COLO829 (cell line): ENCODE data around the gene RASAL2.
"Not testable (repeated sequence)": the region's sequence is repeated elsewhere in the genome, so short reads cannot be mapped to it uniquely, and the experiment has no call there.

Source experiments
- DNase-seq: peaks from one replicate; pipeline ENCODE4 v3.0.0; 2012; ENCODE audit warnings: low spot score

The RASAL2 gene

DNA sequence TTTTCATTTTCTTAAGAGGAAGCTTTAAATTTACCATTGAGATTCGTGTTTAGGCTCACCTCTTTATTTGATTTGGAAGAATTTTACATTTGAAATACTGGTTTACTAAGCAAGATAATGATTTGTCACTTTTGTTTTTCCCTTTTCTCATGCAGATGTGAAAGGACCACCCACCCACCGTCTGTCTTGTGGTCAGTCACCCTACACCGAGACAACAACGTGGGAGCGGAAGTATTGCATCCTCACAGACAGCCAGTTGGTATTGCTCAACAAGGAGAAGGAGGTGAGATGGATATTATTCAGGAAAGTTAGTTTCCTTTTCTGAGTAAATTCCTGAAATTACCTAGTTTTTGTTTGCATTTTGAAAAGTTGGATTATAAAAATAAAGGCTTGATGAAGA is 189.5 kb downstream of the RASAL2 start:
- DNase-seq, result no peak

DNA sequence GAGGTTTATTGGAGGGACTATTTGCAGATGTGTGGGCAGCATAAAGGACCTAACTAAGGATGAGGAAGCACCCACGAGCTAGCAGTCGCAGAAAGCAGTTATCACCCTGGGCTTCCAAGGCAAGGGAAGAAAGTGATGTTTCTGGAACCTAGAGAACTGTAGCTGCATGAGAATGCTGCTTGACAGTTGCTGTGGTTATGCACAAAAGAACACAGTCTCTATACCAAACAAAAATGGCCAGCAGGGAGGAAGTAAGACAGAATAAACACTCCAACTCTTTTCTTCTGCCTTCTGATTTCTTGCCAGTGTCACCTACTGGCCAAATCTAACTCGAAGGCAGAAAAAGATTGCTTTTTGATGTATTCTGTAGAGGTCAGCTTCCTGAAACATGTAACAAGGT is 190.2 kb downstream of the RASAL2 start:
- no peak for DNase-seq

DNA sequence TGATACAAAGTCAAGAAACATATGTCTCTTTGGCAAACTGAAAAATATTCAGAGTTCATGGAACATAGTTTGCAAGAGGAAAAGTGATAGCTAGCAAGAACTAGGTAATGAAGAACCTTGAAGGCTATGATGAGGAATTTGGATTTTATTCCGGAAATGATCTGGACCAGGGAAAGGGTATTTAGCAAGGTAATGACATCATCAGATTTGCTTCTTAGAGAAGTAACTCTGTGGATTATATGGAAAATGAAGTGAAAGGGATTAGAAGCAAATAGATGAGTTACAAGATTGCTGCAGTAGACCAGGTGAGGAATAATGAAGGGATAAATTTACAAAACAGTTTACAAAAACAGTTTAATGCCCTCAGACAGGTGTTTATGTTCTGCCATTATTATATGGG is 197.3 kb downstream of the RASAL2 start:
- DNase-seq, result no peak

- no peak for DNase-seq
These were observed 200.8 kb downstream of the RASAL2 start for GRCh38 chr1:178294654-178295053.

- no peak for DNase-seq
These were observed 206.4 kb downstream of the RASAL2 start for GRCh38 chr1:178300352-178300699.

DNA sequence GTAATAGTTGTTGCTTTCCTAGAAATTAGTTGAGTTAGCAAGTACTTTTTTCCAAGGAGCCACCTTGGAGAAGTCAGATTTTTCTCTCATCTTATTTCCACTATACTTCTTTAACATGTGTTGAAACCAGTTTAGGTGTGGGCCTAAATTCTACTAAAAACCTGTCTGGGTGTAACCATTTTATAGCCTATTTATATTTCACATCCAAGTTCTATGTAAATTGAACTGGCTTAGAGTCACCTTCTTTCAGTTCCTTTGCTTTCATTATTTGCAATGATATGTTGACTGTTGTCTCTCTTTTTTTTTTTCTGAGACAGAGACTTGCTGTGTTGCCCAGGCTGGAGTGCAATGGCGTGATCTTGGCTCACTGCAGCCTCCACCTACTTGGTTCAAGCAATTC is 207.2 kb downstream of the RASAL2 start:
- DNase-seq, result no peak

DNA sequence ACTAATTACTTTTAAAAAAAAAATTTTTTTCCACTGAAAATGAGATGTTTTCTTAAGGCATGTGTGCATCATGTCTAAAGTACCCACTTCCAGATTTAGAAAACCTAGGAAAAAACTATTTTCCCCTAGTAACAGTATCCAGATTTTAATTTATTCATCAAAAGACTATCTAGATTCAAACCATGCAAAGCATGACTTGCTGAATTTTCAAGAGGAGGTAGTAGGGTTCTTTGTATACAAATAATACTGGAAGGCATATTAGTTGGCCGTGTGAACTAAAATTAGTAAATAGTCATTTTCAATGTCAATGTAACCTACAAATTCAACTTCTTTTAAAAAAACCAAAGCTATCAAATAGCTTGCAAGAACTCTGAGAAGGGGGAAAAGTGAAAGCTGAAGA is 213.4 kb downstream of the RASAL2 start:
- DNase-seq, result no peak

GRCh38 chr1:178308438-178308837 is 214.5 kb downstream of the RASAL2 start:
- no peak for DNase-seq

DNA sequence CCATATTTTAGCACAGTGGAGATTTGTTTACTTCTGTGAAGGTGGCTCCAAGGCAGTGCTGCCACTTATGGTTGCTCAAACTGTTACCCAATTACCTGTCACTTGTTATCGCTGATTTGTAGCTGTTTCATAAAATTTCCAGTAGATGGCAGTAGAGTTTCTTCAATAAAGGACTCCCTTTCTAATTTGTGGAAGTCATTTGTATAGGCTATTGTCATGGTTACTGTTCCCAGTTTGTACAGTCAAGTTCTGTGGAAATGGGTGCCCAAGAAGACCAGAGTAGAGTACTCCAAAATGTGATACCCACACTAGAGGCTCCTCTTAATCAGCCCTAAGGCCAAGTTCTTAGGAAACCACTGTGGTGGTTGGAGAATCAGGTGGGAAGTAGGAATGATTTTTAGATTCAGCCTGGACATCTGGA is 216.8 kb downstream of the RASAL2 start:
- DNase-seq, result peak; percentile 83

GRCh38 chr1:178311164-178311563 is 217.3 kb downstream of the RASAL2 start:
- no peak for DNase-seq

GRCh38 chr1:178320280-178320982 is 226.5 kb downstream of the RASAL2 start:
- DNase-seq, result not testable (repeated sequence)

- no peak for DNase-seq
These were observed 229.2 kb downstream of the RASAL2 start for GRCh38 chr1:178323067-178323466.

DNA sequence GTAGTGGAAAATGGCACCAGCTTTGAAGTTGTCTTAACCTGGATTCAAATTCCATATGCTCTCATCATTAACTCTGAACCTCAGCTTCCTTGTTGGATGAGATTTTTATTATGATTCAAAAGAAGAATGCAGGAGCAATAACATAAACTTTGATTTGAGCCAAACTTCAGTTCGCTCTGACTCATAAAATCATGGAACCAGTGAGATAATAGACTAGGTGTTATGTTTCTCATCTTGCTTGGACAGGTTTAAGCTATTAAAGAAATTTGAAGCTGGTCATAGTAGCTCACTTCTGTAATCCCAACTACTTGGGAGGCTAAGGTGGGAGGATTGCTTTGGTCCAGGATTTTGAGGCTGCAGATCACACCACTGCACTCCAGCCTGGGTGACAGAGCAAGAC is 230.1 kb downstream of the RASAL2 start:
- DNase-seq, result no peak

- no peak for DNase-seq
These were observed 234.8 kb downstream of the RASAL2 start for GRCh38 chr1:178328728-178329127.

GRCh38 chr1:178330153-178330552 is 236.2 kb downstream of the RASAL2 start:
- no peak for DNase-seq

DNA sequence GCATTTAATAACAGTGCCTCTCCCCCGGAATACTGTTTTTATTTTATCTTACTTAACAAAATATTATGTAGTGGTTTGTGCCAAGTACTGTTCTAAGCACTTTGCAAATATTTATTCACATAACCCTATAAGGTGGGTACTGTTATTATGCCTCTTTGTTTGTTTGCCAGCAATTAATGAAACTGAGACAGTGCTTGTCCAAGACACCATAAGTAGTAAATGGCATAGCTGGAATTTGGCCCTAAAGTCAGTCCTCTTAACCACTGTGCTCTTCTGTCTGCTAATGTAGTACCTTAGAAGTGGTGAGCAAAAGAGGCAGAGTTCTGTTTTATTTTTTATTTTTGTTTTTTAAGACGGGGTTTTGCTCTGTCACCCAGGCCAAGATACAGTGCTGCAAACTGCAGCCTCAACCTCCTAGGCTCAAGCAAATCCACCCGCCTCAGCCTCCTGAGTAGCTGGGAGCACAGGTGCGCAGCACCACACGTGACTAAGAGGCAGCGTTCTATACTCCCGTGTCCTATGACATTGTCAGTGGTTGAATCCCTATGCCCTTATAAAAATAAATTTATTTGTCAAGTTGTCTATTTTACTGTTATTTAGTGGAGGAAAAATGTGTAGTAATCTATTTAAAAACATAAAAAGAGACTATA is 237.1 kb downstream of the RASAL2 start:
- DNase-seq, result no peak

- DNase-seq, result no peak
These were observed 241.5 kb downstream of the RASAL2 start for GRCh38 chr1:178335426-178335825.

DNA sequence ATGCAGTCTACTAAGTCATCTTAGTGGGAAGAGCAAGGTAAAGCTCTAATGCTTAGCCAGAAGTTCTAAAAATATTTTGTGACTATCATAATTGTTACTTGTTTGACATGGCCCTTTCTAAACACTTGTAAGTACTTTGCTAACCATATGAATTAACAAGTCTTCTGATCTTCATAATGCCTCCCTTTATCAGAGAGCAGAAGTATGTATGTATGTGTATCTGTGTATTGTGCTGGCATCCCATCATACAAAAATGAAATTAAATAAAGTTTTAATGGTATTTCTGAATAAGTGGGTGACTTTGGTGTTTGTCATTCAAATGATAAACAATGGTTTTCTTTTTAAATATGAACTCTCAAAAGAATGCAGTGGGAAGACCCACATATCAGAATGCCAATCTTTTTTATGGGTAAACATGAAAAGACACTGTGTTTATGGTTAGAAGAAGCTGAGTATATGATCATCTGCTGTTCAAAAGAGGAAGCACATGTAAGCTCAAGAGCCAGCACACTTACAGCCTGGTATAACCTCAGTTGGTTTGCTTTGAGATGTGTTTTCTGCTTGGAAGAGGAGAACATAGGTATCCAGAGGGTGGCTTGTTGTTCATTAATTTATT is 243.3 kb downstream of the RASAL2 start:
- DNase-seq, result peak; percentile 75

GRCh38 chr1:178339834-178340233 is 245.9 kb downstream of the RASAL2 start:
- no peak for DNase-seq

GRCh38 chr1:178341261-178341956 is 247.5 kb downstream of the RASAL2 start:
- DNase-seq, result peak; percentile 36

GRCh38 chr1:178342745-178343144 is 248.8 kb downstream of the RASAL2 start:
- no peak for DNase-seq

- peak; percentile 53 for DNase-seq
These were observed 250.7 kb downstream of the RASAL2 start for GRCh38 chr1:178344513-178345091.

GRCh38 chr1:178345238-178345637 is 251.3 kb downstream of the RASAL2 start:
- DNase-seq, result no peak
